Inferior parietal cortex (tissue), 1 donor: Measurements from ENCODE around the gene KMT2C.
"Not testable (repeated sequence)": the region's sequence is repeated elsewhere in the genome, so short reads cannot be mapped to it uniquely, and the experiment has no call there.

ENCODE experiments used
- DNase-seq: peaks from one replicate; pipeline ENCODE4 v3.0.0-alpha.2; 2016; ENCODE audit errors: extremely low spot score

Gene KMT2C

DNA sequence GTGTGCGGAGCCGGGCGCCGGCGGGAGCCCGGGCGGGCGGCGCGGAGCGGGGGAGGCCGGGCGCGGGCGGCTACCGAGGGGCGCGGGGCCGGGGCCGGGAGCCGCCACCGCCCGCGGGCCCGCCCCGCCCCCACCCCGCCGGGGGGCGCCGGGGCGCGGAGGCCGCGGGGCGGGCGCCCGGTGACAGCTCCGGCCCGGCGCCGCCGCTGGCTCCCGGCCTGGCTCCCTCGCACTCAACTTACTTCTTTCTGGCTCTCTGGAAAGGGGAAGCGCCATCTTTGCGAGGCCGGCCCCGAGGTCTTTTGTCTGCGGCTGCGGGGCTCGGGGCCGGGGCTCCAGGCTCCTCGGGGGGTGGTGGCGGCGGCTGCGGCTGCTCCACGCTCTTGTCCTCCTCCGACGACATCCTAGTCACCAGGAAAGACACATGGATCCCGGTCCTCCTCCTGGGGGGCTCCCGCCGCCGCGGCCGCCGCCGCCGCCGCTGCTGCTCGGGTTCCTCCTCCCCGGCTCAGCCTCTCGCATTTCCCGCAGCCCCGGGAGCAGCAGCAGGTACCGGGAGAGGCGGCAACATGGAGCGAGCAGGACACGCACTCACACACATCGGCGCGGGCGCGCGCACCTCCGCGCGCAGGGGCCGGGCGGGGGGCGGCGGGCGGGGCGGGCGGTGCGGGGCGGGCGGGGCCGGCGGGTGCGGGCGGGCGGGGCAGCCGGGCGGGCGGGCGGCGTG, at the start of gene KMT2C:
TSS of gene KMT2C (minus strand) at position 620 of the 727 bp plus-strand sequence. CDS start at position 403, 217 bp downstream.
- peak; percentile 32 for DNase-seq

- no peak for DNase-seq
Measured at GRCh38 chr7:152481082-152481481, 45.3 kb upstream of the KMT2C start.

- no peak for DNase-seq
Measured at GRCh38 chr7:152480664-152481063, 44.9 kb upstream of the KMT2C start.

GRCh38 chr7:152479595-152479994, 43.8 kb upstream of the KMT2C start:
- no peak for DNase-seq

- DNase-seq, result no peak
Measured at GRCh38 chr7:152478140-152478539, 42.3 kb upstream of the KMT2C start.

DNA sequence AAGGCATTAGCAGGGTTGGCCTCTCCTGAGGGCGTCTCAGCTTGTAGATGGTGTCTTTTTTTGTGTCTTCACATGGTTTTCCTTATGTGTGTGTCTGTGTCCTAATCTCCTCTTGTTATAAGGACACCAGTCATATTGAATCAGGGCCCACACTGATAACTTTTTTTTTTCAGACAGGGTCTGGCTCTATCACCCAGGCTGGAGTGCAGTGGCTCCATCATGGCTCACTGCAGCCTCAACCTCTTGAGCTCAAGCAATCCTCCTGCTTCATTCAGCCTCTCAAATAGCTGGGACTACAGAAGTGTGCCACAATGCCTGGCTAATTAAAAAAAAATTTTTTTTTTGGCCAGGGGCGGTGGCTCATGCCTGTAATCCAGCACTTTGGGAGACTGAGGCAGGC, 41.3 kb upstream of the KMT2C start:
- no peak for DNase-seq

GRCh38 chr7:152476551-152476950, 40.7 kb upstream of the KMT2C start:
- DNase-seq, result no peak

GRCh38 chr7:152471023-152471620, 35.3 kb upstream of the KMT2C start:
- DNase-seq, result not testable (repeated sequence)

DNA sequence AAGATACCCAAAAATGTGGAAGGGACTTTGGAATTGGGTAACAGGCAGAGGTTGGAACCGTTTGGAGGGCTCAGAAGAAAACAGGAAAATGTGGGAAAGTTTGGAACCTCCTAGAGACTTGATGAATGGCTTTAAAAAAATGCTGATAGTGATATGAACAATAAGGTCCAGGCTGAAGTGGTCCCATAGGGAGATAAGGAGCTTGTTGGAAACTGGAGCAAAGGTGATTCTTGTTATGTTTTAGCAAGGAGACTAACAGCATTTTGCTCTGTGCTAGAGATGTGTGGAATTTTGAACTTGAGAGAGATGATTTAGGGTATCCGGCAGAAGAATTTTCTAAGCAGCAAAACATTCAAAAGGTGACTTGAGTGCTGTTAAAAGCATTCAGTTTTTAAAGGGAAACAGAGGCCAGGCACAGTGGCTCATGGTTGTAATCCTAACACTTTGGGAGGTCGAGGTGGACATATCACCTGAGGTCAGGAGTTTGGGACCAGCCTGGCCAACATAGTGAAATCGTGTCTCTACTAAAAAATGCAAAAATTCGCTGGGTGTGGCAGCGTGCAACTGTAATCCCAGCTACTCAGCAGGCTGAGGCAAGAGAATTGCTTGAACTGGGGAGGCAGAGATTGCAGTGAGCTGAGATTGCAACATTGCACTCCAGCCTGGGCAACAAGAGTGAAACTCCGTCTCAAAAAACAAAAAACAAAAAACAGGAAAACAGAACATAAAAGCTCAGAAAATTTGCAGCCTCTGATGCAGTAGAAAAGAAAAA, 34.6 kb upstream of the KMT2C start:
- not testable (repeated sequence) for DNase-seq

DNA sequence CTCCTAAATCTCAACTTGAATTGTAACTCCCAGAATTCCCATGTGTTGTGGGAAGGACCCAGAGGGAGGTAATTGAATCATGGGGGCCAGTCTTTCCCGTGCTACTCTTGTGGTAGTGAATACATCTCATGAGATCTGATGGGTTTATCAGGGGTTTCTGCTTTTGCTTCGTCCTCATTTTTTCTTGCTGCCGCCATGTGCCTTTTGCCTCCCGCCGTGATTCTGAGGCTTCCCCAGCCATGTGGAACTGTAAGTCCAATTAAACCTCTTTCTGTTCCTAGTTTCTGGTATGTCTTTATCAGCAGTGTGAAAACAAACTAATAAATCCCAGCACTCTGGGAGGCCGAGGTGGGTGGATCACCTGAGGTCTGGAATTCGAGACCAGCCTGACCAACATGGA, 33.8 kb upstream of the KMT2C start:
- not testable (repeated sequence) for DNase-seq

DNA sequence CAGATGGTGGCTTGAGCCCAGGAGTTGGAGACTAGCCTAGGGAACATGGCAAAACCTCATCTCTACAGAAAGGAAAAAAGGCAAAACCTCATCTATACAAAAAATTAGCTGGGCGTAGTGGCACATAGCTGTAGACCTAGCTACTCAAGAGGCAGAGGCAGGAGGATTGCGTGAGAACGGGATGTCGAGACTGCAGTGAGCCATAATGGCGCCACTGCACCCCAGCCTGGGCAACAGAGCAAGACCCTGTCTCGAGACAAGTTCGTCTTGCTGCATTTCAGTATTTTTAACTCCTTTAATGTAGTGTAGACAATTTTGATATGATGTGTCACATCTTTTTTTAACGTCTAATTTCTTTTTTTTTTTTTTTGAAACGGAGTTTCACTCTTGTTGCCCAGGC, 31.4 kb upstream of the KMT2C start:
- DNase-seq, result no peak

DNA sequence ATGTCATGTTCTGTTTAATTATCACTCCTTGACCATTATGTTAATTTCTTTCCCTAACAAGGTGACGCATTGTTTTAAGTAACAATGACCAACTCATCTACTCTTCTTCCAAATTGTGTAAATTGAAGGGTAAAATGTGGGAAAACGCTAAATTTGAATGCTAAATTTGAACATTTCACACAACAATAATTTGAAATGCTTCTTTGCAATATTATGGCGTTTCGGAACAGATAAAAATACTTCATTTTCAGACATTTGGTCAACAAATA, 29.2 kb upstream of the KMT2C start:
- no peak for DNase-seq

DNA sequence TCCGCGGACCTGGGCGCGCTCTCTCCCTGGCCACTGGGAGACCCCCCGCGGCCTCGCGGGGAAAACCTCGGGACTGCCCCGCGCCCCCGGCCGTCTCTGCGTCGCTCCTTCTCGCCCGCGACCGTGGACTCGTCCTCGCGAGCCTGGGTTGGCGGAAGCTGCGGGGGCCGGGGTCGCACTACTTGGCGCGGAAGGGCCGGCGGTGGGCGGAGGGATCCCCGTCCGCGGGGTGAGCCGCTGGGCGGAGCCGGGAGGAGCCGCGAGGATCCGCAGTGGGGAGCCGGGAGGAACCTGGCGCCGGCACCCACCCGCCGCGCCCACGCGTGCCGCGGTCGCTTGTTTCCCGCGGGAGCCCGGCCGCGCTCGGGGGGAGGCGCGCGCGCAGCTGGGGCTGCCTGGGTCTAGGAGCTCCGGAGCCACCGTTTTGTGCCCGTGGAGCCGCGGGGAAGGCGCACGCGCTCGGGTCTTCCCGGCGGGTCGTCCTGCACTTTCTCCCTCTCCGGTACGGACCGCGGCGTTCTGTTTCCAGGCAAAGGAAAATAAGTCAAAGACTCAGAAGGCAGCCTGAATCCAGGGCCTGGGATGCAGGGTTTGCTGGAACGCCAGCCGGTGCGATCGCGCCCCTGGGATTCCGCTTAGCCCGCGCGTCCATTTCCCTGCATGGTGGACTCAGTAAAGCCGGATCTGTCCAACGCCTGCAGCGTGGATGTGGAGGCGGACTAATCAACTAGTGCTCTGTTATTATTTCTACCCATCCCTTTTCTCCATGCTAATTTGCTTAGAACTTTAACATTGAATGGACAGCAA, 28.7 kb upstream of the KMT2C start:
- peak; percentile 60 for DNase-seq

- peak; percentile 99 for DNase-seq
Measured at GRCh38 chr7:152463709-152464311, 28.0 kb upstream of the KMT2C start.

DNA sequence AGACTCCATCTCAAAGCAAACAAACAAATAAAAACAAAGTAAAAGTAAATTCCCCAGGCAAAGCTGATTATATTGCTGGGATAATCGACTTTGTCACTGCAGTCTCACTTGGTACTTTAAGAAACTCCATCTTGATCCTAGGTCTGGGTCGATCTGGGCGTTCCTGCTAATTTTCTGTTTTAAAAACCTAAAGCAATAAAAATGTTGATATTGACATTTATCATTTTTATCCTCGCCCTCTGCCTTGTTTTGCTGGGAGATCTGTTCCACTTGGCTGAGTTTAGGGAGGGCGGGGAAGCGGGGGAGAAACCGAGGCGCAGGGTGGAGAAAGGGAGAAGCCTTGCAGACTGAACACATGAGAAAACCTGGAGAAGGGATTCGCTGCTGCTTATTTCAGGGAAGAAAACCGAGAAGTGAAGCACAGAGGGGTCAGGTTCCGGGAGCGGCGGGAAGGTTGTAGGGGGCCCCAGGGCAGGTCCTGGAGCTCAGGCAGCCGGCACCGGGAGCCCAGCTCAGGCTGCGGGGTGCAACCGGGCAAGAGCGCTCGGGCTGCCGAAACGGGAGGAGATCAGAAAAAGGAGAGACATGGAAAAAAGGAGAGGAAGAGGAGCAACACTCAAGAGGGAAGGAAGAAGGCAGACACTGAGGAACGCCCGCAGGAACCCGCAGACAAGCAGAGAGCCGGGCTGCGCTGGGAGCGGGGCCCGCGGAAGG, 27.3 kb upstream of the KMT2C start:
- DNase-seq, result no peak

DNA sequence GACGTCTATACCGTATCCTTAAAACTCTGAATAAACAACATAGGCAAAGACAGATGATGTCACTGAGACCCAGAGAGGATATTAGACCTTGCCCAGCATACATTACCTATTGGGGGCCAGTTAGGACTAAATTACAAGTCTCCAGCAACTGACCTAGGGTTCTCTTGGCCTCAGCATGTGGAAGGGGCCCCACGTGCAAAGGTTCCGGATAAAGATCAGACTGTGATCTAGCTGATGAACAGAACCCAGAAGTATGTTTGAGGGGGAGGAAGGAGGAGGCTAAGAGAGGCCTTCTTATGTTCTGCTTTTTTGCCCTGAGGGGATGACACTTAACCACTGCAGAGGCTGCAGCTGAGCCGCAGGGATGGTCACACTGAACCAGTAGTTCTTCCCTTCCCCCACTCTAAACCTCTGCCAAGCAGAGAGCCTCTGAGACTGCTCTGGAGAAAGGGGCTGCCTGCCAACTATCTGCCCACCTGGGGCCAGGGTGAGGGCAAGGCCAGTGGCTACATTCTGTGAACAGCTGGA, 24.0 kb upstream of the KMT2C start:
- no peak for DNase-seq

DNA sequence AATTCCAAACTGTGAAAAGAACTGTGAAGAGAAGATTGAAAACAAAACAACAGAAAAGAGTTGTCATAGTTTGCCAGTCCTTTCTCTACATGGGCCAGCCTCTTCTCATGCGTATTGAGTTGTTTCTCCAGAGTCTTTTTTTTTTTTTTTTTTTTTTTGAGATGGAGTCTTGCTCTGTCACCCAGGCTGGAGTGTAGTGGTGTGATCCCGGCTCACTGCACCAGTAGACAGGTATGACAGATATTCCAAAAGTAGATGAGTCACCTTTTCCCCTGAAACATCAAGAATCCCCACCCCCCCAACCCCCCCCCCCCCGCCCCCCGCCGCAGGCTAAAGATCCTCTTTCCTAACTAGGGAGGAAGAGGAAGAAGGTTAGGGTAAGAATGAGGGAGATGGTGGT, 15.6 kb upstream of the KMT2C start:
- no peak for DNase-seq

- DNase-seq, result not testable (repeated sequence)
Measured at GRCh38 chr7:152445386-152446008, 9.7 kb upstream of the KMT2C start.

- no peak for DNase-seq
Measured at GRCh38 chr7:152443586-152443985, 7.8 kb upstream of the KMT2C start.

DNA sequence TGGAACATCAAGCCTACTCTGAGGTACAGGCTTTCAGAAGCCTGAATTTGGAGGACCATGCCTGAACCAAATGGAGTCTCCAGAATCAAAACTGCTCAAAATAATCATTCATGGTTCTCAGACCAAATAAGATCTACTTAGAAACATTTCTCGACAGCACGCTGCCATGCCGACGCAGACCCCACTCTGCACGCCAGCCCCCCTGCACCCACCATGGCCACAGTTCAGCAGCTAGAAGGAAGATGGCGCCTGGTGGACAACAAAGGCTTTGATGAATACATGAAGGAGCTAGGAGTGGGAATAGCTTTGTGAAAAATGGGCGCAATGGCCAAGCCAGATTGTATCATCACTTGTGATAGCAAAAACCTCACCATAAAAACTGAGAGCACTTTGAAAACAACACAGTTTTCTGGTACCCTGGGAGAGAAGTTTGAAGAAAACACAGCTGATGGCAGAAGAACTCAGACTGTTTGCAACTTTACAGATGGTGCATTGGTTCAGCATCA, 6.6 kb upstream of the KMT2C start:
- no peak for DNase-seq
